Upper lobe of left lung (tissue), 4 donors: ENCODE data around the gene NDUFV3.

Source experiments
- CTCF ChIP-seq, 6 experiments: fragments of 450-650 bp in 4 of 6; fragments of 200-600 bp in 2 of 6; sonication (generic) in 2 of 6; IDR thresholded peaks; one replicate each; pipeline ENCODE4 v1.5.1; 2016 to 2019; ENCODE audit warnings: antibody characterized with exemption in 6 of 6
- POLR2A ChIP-seq, 4 donors: fragments of 450-650 bp; IDR thresholded peaks; one replicate each; pipeline ENCODE4 v1.5.1; 2016 to 2017; ENCODE audit warnings: antibody characterized with exemption in 4 of 4, mild to moderate bottlenecking in 2 of 4

- no peak for TF ChIP-seq CTCF (IDR thresholded peaks at IDR 0.05)
- TF ChIP-seq POLR2A (IDR thresholded peaks at IDR 0.05): no peak
These were observed 28.0 kb upstream of the NDUFV3 start for GRCh38 chr21:42864815-42865775.
